HG03175 (cell line): Measurements from ENCODE around the gene MYO1E.

ENCODE experiments used
- ATAC-seq: cut with Tn5 transposase; IDR thresholded peaks from one replicate; pipeline ENCODE4 v1.9.1; 2021; ENCODE audit warnings: mild to moderate bottlenecking, moderate library complexity; ENCODE audit not compliant: unreplicated experiment

Gene MYO1E

DNA sequence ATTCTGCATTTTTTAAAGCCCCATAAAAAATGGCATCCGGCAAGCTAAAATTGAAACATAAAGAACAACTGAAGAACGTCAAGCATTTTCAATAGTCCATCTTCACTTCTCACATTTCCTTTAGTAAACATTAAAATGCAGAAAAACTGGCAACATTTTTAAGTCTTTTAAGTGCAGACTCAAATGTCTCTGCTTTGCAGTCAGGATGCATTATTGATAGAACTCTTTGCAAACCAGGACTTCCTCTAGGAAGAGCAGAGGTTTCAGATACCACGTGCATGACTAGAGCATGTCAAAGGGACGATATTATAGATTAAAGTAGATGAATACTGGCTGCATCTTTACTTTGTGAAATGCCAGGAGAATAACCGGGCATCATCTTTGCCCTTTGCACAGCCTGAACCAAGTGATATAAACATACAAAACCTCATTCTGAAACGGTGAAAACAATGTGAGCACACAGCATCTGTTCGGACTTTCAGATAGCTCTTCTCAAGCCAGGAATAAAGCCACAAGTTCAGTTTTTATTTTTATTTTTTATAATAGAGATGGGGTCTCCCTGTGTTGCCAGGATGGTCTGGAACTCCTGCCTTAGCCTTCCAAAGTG lies 101.0 kb downstream of the MYO1E start:
- no peak for ATAC-seq

DNA sequence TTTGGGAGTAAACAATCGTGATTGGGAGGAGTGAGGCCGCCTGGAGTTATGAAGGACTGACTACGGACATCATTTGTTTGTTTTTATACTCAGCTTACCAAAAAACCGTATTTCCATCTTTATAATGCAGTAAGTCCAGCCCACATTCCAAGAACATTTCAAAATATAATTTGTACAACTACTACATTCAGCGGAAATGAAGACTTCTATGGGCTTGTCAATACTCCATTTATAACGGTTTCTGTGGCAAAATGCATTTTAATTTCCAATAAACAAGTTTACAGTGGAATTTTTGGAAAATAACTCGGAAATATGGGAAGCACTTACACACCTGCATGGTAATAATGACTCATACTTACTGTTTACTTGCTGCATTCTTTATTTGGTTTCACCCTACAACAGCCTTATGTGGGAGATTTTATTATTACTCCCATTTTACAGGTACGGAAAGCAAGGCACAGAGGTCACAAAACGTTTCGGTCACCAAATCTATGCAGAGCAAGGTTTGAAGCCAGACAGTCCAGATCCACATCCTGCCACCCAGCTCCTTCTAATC lies 103.7 kb downstream of the MYO1E start:
- ATAC-seq = no peak

DNA sequence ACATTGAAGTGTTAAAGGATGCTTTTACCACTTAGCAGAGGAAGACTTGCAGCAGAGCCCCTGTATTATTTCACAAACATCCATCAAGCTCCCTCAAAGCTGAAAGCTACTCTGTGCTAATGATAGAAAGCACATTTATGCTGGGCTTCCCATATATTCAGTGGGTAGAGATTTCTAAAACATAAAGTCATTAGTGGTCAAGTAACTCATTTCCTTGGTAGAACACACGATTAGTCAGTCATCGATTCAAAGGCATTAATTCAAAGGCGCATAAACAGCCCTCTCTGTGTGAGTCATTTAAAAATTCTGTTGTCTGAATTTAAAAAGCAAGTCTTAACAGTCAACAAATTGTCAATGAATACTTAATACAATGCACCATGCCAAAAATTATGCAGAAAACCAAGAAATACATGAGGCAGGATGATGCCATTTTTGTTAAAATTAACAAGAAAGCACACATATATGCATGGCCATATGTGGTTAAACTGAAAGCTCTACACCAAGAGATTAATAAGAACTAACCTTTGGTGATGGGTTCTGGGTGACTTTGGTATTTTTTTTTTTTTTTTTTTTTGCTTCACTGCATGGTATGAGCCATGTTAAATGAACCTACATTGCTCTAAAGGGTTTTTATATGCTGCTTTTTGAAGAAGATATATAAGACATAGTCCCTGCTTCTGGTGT lies 104.4 kb downstream of the MYO1E start:
- ATAC-seq = no peak

DNA sequence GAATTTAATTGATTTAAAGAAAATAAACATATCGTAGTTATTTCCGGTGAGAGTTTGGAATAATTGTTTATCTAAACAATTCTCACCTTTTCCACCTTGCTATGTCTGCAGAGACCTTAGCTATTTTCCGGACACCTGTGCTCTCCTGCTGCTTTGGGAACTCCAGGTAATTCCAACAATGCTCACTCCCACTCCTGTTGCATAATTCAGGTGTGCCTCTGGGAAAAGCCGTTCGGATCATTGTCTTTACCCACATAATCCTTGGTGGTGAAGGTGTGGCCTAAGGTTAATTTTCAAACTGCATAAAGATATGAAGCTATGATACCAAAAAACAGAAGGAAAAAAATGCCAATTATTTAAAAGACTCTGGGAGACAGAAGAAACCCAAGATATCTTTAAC lies 106.6 kb downstream of the MYO1E start:
- no peak for ATAC-seq

DNA sequence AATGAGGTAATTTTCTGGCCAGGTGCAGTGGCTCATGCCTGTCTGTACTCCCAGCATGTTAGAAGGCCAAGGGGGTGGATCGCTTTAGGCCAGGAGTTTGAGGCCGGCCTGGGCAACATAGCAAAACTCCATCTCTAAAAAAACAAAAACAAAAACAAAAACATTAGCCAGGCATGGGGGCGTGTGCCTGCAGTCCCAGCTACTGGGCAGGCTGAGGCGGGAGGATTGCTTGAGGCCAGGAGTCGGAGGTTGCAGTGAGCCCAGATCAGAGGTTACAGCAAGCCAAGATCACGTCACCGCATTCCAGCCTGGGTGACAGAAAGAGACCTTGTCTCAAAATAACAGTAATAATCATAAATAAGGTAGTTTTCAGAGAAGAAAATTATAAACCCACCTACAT lies 110.4 kb downstream of the MYO1E start:
- no peak for ATAC-seq

DNA sequence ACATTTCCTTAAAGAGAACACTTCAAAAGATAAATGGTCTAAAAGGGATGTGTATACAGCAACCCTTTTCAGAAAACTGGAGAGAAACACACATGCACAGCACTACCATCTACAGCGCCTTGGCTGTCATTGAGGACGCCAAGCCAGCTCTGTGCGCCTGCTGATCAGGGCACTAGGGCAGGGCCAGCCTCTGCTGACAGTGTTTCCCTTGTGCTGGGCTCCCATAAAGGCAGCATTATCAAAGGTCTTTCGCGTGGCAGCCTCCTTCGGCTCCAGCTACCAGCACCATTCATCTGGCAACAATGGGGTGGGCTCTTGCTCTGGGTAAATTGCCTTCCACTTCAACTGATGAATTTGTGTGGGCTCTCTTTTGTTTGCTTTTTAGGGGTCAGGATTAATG lies 112.6 kb downstream of the MYO1E start:
- ATAC-seq = no peak

DNA sequence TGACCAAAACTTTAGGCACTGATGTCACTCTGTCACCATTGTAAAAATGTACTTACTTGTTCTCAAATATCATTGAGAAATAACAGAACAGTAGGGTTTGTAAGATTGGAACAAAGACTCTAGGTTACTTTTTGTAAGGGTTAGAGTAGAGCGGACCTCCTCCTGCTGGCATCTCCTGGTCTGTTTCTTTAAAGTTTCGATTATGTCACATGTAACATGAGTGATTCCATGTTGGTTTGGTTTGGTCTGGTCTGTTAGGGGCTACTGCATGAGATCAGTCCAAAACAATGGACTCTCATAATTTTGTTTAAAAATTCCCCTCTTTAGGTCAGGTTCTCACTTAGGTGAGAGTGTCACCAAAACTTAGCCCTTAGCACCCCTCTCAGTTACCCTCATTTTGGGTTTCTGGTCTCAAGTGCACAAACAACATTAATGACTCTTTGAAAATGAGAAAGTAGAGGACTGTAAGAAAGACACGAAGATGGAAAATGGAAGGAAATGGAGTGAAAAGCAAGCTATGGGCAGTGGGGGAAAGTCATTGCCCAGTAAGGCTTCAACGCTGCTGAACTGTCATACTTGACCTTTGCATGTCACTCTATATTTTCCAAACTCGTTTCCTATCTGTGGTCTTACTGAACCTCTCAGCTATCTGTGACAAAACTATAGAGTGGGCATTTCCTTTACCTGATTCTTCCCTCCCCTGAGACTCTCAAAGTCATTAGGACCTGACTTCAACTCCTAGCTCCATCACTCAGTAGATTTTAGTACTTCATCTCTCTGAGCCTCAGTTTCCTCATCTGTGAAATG lies 113.3 kb downstream of the MYO1E start:
- no peak for ATAC-seq

DNA sequence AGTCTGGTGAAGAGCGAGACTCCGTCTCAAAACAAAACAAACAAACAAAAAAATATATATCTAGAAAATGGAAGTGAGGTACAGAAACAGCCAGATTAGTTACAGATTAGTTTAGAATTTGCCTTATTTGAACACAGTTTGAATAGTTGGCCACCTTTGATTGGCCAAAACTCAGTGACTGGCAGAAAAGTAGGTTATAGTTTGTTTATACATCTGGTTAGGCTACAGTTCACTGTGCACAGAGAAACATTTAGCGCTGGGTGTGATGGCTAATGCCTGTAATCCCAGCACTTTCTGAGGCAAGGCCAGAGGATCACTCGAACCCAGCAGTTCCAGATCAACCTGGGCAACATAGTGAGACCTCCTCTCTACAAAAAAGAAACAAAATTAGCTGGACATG lies 114.4 kb downstream of the MYO1E start:
- no peak for ATAC-seq

DNA sequence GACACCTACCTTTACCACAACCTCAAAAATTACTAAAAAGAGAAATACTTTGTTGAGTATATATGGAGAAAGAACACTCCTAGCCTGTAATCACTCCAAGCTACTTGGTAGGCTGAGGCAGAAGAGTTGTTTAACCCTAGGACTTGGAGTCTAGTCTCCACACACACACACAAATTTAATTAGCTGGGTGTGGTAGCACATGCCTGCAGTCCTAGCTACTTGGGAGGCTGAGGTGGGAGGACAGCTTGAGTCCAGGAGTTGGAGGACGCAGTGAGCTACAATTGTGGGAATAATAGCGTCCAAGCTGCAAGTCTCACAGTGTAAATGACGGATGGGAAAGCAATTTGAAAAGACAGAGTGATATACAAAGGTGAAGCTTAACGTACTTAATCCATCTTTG lies 115.5 kb downstream of the MYO1E start:
- ATAC-seq = no peak

DNA sequence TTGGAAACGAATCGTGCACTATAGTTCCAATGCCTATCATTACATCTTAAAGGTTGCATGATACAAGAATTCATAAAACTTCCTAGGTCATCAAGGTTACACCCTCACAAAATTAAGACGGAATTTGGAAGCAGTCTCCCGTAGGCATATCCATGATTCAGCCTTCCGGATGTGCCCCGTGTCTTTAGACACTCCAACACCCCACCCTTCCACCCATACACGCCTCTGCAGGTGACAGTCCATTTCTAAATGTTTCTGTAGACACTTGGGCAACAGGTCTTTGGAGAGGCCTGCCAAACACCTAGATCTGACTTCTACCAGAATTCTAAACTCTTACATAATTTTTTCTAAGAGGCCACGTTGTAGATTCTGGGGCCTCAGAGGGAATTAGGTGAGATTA lies 116.2 kb downstream of the MYO1E start:
- no peak for ATAC-seq

DNA sequence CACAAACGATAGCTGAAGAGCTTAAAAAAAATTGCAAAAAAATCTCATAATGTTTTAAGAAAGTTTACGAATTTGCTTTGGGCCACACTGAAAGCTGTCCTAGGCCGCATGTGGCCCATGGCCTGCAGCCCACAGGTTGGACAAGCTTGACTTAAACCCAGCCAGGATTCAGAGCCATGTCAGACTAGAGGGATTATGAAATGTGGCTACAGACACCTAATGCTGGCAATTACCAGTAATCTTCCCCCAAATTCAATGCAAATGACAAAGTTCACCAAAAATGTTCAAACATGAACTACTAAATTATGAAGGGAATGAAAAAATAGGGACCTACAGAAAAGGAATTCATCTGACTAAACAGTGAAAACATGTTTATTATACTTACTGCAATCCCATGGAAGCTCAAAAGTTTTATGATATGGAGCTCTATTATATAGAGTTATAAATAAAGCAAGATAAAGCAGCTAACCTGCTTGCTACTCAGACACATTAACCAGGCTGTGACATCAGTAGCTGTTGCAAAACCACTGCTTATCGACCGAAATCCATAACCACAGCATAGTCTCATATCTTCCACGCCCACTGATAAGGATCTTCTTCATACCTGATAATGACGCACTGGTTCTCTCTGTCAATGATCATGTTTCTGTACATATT lies 116.9 kb downstream of the MYO1E start:
- peak; percentile 40 for ATAC-seq

DNA sequence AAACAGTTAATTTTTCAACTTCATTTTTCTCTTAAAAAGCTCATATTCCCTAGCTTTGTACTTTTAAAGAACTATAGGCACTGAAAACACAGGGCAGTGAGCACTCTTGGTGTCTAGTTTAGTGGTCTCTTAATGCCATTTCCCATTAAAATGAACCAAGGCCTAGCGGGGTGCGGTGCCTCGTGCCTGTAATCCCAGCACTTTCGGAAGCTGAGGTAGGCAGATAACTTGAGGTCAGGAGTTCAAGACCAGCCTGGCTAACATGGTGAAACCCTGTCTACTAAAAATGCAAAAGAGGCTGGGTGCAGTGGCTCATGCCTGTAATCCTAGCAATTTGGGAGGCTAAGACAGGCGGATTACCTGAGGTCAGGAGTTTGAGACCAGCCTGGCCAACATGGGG lies 120.5 kb downstream of the MYO1E start:
- no peak for ATAC-seq

DNA sequence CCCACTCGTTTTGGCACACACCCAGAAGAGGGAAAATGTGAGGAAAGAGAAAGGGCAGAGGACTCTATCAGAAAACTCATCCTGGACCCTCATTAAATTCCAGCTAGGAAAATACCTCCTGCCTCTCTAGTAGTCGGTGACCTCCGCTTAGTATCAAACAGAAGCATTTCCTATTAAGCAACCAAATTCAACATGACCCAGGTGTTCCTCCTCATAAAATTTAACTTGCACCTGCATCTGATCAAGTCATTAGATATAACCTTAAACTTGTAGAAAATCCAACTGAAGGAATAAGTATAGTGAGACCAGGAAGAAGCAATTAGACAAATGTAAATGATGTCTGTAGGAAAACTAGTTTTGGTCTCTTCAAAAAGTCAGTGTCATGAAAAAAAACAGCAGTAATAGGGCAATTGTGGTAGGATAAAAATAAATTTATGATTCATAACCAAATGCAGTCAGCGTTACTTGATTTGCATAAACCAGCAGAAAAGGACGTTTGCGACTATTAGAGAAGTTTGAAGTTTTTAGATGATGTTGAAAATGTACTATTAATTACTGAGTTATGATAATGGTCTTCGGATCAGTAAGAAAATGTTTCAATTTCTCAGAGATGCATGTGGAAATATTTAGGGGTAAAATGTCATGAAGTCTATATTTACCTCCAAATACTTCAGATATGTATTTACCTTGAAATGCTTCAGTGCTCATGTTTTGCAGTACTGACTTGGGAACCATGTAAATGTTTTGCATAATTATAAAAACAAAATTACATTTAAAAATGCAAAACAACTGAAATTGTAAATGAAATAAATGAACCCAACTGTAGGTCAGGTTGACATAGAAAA lies 121.4 kb downstream of the MYO1E start:
- peak; percentile 62 for ATAC-seq

DNA sequence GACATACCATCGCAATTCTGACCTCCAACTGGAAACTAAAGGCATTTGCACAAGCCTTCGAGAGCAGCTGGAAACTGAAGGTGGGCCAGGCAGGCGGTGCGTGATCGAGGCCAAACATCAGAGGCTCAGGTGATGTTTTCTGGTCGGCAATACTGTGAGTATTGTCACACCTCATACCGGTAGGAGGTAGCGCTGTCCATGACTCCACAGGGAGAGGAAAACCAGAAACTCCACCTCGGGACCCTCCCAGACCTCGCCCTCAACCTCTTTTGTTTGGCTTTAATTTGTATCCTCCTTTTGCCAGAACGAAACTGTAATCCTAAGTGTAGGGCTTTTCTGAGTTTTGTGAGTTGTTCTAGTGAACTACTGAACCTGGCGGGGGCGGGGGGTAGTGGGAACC lies 122.4 kb downstream of the MYO1E start:
- ATAC-seq = no peak

DNA sequence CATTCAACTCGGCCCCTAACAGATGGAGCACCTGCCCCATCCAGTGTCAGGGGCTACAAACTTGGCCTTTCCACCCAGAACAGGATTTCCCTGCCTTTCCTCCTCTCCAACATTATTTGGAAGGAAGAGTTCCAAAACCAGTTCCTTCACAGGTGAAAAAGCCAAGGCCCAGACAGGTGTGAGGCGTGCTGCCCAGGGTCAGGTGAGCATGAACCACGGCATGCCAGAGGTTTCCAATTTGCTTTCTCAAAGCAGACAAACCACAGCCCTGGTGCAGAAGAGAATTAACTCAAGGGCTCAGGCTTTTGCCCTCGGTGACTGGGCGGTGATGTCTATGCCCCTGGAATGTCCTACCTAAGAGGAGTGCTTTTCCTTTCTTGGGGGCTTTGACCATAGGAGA lies 122.9 kb downstream of the MYO1E start:
- ATAC-seq = no peak

DNA sequence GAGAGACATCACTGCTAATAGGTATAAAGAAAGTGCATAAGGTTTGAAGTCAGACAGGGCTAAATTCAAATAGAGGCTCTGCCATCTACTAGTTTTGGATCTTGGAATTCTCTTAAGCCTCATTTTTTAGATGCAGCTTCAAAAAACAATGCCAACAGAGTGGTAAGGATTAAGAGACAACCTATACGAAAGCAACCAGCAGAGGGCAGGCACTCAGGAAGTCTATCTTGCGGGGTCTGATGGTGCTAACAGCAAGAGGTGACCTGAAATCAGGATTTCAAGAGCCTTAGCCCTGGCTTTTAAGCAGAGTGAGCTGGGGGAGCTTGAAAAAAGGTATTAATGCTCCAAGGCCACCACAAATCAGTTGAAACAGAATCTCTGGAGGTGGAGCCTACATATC lies 125.3 kb downstream of the MYO1E start:
- no peak for ATAC-seq

DNA sequence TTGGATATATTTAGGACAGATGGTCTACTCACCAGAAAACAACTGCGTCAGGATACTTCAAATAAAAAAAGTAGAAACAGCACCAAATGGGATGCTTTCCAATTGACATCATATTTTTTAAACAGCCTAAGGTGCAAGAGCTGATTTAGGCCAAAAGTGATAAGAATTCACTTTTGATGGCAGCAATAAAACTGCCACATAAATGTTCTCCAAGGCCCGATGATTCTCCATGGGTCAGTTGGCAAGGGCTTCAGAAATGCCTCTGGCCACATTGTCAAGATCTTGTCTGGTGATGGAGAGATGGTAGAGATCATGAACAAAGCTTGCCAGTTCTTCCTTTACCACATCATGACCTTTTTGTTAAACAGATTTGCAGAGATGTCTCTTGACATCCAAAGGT lies 127.1 kb downstream of the MYO1E start:
- ATAC-seq = no peak

DNA sequence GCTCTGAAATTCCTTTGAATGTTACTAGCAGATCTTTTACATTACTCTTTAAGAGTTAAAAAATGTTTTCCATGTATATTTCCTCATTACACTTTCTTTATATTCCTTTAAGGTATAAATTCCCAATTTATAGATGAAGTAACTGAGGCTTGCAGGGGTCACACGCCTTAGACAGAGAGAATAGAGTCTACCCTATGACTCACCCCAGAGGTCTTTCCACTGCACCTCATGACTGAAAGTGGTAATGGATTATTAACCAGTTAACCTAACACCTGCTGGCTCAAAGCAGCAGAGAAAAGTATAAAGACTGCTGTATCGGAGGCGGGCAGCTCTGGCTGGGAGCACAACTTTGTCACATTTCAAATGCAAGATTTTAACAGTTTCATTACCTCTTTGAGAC lies 128.3 kb downstream of the MYO1E start:
- peak; percentile 94 for ATAC-seq

DNA sequence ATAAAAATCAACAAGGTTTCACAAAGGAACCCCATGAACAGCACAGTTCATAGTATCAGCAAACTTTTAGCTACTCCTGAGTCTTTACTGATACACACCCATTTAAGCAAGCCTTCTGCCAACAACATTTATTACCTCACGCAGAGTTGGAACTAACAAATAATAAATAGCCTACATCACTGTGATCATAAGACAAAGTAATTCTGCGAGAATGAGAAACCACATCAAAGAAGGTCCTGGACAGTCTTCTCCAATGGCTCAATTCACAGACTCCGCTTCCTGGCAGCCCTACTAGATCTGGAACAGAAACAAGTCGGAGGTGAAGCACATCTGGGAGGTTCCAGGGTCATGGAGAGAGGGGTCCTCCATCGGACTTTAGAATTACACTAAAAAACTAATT lies 129.0 kb downstream of the MYO1E start:
- ATAC-seq = no peak

DNA sequence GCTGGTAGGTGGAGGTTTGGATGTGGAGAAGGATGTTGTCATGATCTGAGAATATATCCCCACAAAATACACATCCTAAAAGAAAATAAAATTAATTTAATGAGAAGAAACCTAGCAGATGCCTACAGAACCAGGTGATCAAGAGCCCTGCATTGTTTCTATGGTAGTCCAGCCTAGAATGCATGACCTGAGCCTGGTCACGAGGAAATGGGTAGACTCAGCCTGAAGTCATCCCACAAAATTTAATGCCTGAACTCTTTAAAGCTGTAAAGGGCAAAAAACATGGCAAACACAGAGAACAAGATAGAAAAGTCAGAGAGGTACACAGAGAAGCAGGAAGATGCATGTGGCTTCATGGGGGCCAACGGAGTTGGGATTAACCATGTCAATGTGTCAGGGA lies 130.0 kb downstream of the MYO1E start:
- no peak for ATAC-seq

DNA sequence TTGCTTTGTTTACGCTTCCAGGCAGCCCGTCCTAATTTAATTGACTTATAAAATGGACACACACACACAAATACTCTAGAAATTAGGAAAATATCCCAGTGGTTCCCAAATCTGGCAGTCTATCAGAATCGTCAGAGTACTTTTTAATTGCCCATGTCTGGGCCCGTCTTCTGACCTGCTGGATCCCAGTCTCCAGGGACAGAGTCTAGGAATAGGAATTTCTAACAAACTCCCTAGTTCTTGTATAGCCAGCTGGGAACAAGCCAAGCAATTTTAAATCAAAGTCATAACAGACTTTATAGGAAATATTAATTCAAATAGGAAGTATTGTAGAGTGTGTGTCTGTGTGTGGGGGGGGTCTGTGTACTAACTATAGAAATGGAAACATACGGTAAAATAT lies 132.6 kb downstream of the MYO1E start:
- no peak for ATAC-seq
